Hepatocyte (in vitro differentiated cells): Measurements from ENCODE around the gene XRCC1.

Source experiments
- EZH2 ChIP-seq: fragments of 200-600 bp; sonication (generic); IDR thresholded peaks from 2 replicates; pipeline ENCODE4 v1.6.1; 2016; ENCODE audit warnings: antibody characterized with exemption, mild to moderate bottlenecking, borderline replicate concordance
- EZH2phosphoT487 ChIP-seq: fragments of 200-600 bp; sonication (generic); IDR thresholded peaks from one replicate; pipeline ENCODE4 v1.6.1; 2018; ENCODE audit warnings: antibody characterized with exemption, mild to moderate bottlenecking, low read depth, moderate library complexity; ENCODE audit not compliant: unreplicated experiment, severe bottlenecking
- TF ChIP-seq, protein P1 (sequence below): fragments of 200-600 bp; sonication (generic); IDR thresholded peaks from 2 replicates; pipeline ENCODE4 v1.5.1; 2016; ENCODE audit warnings: antibody characterized with exemption, mild to moderate bottlenecking; ENCODE audit not compliant: poor library complexity

DNA sequence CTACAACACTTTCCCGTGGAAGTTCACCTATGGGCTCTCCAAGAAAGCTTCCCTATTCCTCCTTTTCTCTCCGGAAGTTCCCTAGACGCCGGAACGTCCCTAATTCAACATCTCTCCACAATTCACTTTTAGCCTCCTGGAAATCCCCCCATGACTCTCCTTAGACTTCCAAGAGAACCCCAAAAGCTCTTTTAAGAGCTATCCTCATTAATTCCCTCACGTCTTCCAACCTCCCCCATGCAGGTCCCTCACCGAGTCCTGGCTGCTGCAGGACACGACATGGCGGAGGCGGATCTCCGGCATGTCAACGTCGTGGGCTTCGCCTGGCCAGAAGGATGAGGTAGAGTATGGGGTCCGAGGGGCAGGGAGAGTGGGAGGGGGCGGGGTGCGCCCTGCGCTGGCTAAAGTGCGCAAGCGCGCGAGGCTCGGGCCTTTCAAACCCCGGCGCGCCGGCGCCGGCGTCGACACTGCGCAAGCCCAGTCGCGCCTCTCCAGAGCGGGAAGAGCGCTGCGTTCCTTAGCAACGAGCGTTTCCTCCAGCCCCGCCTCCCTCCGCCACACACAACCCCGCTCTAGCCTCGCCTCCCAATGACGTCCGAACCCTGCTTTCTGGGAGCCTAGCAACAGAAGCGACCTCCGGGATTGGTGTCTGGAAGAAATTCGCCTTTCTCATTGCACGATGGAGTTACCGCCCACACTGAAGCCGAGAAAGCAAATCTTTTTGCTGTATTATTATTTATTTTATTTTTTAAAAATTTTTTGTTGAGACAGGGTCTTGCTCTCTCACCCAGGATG, at the start of gene XRCC1, which contains the start of gene PINLYP:
- TF ChIP-seq EZH2phosphoT487 (no peak), EZH2 (no peak)
- TF ChIP-seq, protein P1, sequence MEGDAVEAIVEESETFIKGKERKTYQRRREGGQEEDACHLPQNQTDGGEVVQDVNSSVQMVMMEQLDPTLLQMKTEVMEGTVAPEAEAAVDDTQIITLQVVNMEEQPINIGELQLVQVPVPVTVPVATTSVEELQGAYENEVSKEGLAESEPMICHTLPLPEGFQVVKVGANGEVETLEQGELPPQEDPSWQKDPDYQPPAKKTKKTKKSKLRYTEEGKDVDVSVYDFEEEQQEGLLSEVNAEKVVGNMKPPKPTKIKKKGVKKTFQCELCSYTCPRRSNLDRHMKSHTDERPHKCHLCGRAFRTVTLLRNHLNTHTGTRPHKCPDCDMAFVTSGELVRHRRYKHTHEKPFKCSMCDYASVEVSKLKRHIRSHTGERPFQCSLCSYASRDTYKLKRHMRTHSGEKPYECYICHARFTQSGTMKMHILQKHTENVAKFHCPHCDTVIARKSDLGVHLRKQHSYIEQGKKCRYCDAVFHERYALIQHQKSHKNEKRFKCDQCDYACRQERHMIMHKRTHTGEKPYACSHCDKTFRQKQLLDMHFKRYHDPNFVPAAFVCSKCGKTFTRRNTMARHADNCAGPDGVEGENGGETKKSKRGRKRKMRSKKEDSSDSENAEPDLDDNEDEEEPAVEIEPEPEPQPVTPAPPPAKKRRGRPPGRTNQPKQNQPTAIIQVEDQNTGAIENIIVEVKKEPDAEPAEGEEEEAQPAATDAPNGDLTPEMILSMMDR, result no peak
